AML-193 (cell line): Measurements from ENCODE around the gene RBM23.
"Not testable (repeated sequence)": the region's sequence is repeated elsewhere in the genome, so short reads cannot be mapped to it uniquely, and the experiment has no call there.

ENCODE experiments used
- DNase-seq, 2 experiments: peaks; one replicate each; lab custom pipeline; 2025; lab: John Stamatoyannopoulos, UW

RBM23 gene

DNA sequence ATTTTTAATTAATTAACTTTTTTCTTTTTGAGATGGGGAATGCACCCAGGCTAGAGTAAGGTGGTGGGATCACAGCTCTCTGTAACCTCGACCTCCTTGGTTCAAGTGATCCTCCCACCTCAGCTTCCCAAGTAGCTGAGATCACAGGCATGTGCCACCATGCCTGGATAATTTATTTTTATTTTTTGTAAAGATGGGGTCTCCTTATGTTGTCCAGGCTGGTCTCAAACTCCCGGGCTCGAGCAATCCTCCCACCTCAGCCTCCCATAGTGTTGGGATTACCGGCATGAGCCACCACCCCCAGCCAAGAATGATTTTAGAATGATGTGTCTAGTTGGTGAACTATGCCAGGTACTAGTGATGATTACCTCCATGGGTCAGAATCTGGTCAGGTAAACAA is 54.0 kb downstream of the RBM23 start:
- no peak for DNase-seq

DNA sequence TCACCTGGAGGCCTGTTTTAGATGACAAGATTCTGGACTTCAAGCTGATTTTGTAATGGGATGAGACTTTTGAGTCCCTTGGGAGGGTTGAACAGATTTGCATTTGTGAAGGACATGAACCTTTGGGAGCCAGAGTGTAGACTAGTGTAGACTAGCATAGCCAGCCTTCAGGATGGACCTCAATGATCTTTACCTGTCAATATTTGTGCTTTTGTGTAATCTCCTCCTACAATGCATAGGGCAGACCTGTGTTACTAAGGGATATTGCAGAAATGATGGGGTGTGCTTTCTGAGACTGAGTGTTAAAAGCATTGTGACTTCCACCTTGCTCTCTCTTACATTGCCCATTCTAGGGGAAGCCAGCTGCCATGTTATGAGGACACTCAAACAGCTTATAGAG is 57.3 kb downstream of the RBM23 start:
- no peak for DNase-seq

- DNase-seq, result not testable (repeated sequence)
Measured at GRCh38 chr14:22860377-22860776, 58.6 kb downstream of the RBM23 start.

- DNase-seq, result no peak
Measured at GRCh38 chr14:22856428-22856827, 62.5 kb downstream of the RBM23 start.

- no peak for DNase-seq
Measured at GRCh38 chr14:22854963-22855724, 63.8 kb downstream of the RBM23 start.

DNA sequence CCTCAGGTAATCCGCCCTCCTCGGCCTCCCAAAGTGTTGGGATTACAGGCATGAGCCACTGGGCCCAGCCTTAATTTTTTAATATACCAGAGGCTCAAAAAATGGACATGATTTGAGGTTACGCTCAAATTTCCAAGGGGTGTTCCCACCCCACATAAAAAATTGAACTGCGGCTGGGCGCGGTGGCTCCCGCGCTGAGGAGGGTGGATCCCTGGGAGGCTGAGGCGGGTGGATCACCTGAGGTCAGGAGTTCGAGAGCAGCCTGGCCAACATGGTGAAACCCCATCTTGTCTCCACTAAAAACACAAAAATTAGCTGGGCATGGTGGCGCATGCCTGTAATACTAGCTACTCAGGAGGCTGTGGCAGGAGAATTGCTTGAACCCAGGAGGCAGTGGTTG is 64.7 kb downstream of the RBM23 start:
- DNase-seq, result not testable (repeated sequence)

DNA sequence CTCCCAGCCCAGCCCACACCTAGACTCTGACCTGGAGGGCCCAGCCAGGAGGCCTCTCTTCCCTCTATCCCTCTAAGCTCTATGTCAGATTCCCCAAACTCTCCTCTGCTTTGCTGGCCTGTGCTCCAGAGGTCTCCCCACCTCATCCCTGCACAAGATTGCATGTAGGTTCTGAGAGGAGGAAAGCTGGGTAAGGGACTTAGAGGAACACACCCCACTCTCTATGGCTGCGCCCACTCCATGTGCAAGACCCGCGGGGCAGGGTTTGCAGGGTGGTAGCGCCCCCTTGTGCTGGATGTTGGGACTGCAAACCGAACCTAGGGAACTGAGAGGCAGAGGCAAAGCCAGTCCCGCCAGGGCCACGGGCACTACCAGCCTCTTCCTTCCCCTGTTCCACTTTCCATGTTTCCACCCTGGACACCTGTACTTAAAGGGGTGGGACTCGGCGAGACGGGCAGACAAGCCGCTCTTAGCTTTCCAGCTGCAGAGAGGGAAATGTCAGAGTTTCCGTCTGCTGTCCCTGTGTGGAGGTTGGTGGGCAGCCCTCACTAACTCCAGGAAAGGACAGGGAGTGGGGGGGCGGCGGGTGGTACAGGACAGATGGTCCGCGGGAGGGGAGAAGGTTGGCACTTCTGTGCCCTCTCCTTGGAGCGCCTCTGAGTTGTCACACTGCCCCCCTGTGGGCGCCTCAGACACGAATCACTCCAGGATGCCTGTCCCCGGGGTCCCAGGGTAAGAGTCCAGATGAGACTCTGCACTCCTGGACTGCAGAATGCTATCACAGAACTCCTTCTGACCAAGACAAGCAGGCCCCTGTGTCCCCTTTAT is 65.8 kb downstream of the RBM23 start:
- peak; percentile 52 to 62 for DNase-seq

DNA sequence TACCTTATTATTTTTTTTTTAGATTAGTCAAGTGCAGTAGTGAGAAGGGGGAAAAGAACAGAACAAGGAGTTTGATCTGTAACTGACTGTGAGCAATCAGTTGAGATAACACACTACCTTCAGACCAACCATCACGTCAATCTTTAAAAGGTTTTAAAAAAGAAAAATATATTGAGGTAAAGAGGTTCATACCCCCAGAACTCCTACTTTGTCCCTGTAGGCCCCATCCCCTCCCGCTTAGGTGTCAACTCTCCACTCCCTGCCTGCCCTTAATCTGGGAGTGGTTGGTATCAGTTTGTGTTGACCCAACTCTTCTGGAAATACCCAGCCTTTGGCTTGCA is 66.4 kb downstream of the RBM23 start:
- DNase-seq, result no peak

DNA sequence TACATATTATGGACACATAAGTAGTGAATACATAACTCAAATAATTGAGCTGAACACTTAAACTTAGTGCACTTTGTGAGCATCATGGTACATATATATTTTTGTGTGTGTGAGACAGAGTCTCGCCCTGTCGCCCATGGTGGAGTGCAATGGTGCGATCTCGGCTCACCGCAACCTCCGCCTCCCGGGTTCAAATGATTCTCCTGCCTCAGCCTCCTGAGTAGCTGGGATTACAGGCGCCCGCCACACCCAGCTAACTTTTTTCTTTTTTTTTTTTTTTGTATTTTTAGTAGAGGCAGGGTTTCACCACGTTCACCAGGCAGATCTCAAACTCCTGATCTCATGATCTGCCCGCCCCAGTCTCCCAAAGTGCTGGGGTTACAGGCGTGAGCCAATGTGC is 66.8 kb downstream of the RBM23 start:
- not testable (repeated sequence) for DNase-seq

GRCh38 chr14:22850944-22851764 is 67.8 kb downstream of the RBM23 start:
- DNase-seq, result peak; percentile 93 to 94

- DNase-seq, result no peak
Measured at GRCh38 chr14:22849212-22849819, 69.6 kb downstream of the RBM23 start.

DNA sequence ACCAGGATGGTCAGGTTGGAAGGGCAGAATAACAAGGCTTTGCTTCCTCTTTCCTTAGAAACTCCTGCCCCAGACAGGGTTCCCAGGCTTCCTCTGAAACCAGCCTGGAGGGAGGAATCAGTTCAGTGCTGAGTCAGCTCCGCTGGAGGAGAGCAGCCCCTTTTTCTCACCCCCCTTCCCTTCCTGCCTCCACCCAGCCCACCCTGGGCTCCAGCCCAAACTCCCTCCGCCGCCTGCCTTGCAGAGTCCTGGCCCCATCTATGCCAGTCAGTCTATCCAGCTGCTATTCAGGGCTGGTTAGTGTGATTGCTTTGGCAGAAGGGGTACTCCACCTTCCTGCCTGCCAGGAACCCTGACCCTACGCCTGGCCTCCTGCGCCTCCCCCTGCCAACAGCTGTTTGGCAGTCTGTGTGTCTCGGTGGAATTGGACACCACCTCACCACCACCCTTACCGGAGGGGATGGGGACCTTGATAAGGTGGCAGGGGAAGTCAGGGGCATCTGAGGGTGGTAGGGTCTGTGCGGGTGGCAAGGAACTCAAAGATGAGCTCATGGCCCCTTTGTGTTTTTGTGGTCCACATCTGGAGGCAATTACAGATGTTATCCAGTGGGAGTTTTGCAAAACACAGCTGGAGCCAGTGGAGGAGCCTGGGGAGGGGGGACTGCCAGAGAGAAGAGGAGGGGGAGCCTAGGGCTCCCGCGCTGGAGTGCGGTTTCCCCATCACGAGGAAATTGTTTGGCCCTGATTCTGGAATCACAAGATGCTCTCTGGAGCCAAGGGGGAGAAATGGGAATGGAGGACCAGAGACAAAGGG is 70.4 kb downstream of the RBM23 start:
- DNase-seq, result no peak

- no peak for DNase-seq
Measured at GRCh38 chr14:22847661-22848341, 71.1 kb downstream of the RBM23 start.

DNA sequence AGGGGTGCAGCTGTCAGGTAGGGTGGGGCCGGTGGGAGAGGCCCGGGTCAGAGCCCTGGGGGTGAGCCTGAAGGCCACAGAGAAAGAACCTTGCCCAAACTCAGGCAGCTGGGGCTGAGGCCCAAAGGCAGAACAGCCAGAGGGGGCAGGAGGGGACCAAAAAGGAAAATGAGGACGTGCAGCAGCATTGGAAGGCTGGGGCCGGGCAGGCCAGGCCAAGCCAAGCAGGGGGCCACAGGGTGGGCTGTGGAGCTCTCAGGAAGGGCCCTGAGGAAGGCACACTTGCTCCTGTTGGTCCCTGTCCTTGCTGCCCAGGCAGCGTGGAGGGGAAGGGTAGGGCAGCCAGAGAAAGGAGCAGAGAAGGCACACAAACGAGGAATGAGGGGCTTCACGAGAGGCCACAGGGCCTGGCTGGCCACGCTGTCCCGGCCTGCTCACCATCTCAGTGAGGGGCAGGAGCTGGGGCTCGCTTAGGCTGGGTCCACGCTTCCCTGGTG is 72.1 kb downstream of the RBM23 start:
- DNase-seq, result no peak

GRCh38 chr14:22845821-22846625 is 72.9 kb downstream of the RBM23 start:
- DNase-seq, result no peak

- no peak for DNase-seq
Measured at GRCh38 chr14:22845103-22845394, 73.9 kb downstream of the RBM23 start.

DNA sequence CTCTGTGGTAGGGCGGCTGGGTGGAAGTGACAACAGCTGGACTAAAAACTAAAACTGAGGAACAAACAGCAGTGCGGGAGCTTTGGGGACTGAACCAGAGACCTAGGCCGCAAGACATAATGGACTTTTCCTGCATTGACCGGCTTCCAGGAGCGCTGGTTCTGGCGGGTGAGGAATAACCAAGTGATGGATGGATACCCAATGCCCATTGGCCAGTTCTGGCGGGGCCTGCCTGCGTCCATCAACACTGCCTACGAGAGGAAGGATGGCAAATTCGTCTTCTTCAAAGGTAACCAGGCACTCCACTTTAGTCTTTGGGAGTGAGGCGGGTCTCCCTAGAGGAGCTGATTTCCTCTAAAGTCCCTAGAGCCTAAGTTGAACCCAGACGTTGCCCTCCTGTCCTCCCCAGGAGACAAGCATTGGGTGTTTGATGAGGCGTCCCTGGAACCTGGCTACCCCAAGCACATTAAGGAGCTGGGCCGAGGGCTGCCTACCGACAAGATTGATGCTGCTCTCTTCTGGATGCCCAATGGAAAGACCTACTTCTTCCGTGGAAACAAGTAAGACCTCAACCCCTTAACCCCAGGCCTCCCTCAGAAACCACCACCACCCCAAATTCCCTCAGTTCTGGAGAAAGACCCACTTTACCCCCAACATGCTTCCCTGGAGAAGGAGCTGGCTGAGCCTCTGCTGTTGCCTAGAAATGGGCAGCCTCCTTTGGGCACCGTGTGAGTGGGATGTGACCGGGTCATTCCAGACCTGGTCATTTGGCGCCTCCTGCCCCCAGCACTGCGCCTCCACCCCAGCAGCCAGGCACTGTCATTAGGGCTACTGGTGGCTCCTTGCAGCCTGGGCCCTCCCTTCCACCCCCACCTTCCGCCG is 74.5 kb downstream of the RBM23 start:
- DNase-seq, result no peak
